K562 (cell line): Measurements from ENCODE around the gene TXNIP. TPM values are rescaled to one million over a fixed set of nuclear protein-coding genes. Genes with fewer than 3 reads are reported as not detected.
A peak's percentile ranks its signal among the peaks of the same experiment; 100 is the strongest.

ENCODE experiments used
- FOXJ2 ChIP-seq: fragments of 200-800 bp; sonication (Bioruptor generic); IDR thresholded peaks from 2 replicates; pipeline ENCODE4 v1.6.1; 2016; ENCODE audit warnings: missing genetic modification characterization, missing compliant biosample characterization
- HDAC6 ChIP-seq: IDR thresholded peaks from 2 replicates; pipeline ENCODE4 v1.6.1; 2012; ENCODE audit warnings: low read depth, mild to moderate bottlenecking, control low read depth, inconsistent platforms, low read length, moderate library complexity
- HES1 ChIP-seq: fragments of 450-650 bp; IDR thresholded peaks from 2 replicates; pipeline ENCODE4 v1.6.1; 2016; ENCODE audit warnings: low read depth, mild to moderate bottlenecking, moderate library complexity
- JUN ChIP-seq, 2 experiments: sonication (generic) in 1 of 2; formaldehyde crosslinking in 1 of 2; IDR thresholded peaks; 2 replicates each; pipeline versions ENCODE4 v1.6.1 to v1.8.0; 2012 to 2022; ENCODE audit warnings: borderline replicate concordance in 2 of 2, mild to moderate bottlenecking in 2 of 2, improper control_type of control experiment in 1 of 2, low read depth in 1 of 2, low read length in 1 of 2, missing genetic modification reagents in 1 of 2
- JUNB ChIP-seq: fragments of 450-650 bp; formaldehyde crosslinking; conservative IDR thresholded peaks from 2 replicates; pipeline ENCODE4 v1.4.0; 2020; ENCODE audit warnings: mild to moderate bottlenecking
- KAT7 ChIP-seq: sonication (generic); formaldehyde crosslinking; IDR thresholded peaks from 2 replicates; pipeline ENCODE4 v1.8.0; 2022; ENCODE audit warnings: missing genetic modification reagents, mild to moderate bottlenecking, borderline replicate concordance
- MAFG ChIP-seq: fragments of 450-650 bp; conservative IDR thresholded peaks from 2 replicates; pipeline ENCODE4 v1.6.1; 2016; ENCODE audit warnings: missing genetic modification characterization, missing compliant biosample characterization
- PHB ChIP-seq: fragments of 250-450 bp; sonication (Bioruptor Pico); IDR thresholded peaks from 2 replicates; pipeline ENCODE4 v1.5.0; 2021
- PURB ChIP-seq: sonication (generic); formaldehyde crosslinking; IDR thresholded peaks from 2 replicates; pipeline ENCODE4 v1.9.0; 2021; ENCODE audit warnings: low read depth, mild to moderate bottlenecking, missing genetic modification reagents
- RFX7 ChIP-seq: fragments of 250-450 bp; sonication (Bioruptor Pico); IDR thresholded peaks from 2 replicates; pipeline ENCODE4 v1.5.1; 2021; ENCODE audit warnings: mild to moderate bottlenecking
- SPI1 ChIP-seq: IDR thresholded peaks from 2 replicates; pipeline ENCODE4 v1.6.1; 2011; ENCODE audit warnings: low read depth, low read length, control low read depth, borderline replicate concordance
- TCF15 ChIP-seq: fragments of 250-450 bp; sonication (Bioruptor Pico); IDR thresholded peaks from 2 replicates; pipeline ENCODE4 v1.8.0; 2022; ENCODE audit warnings: moderate library complexity, mild to moderate bottlenecking, inconsistent platforms
- TCF7L2 ChIP-seq: fragments of 150-350 bp; IDR thresholded peaks from 2 replicates; pipeline ENCODE4 v1.6.1; 2016; ENCODE audit warnings: low read depth, mild to moderate bottlenecking, low read length, moderate library complexity
- THRB ChIP-seq: fragments of 450-650 bp; formaldehyde crosslinking; conservative IDR thresholded peaks from 2 replicates; pipeline ENCODE4 v1.4.0; 2022; ENCODE audit warnings: mild to moderate bottlenecking, missing genetic modification characterization
- ZEB2 ChIP-seq: fragments of 450-650 bp; IDR thresholded peaks from 2 replicates; pipeline ENCODE4 v1.6.1; 2016
- ZSCAN32 ChIP-seq: fragments of 450-650 bp; formaldehyde crosslinking; IDR thresholded peaks from 2 replicates; pipeline ENCODE4 v1.4.0; 2020; ENCODE audit warnings: mild to moderate bottlenecking, moderate library complexity
- polyA plus RNA-seq, 8 experiments: library from polyadenylated mRNA; depleted of rRNA in 4 of 8; stranded (reverse) in 5 of 8; unstranded in 3 of 8; fragments of >200 nt; fragmentation: Nextera tagmentation in 2 of 8; fragmentation: Illumina TruSeq in 1 of 8; extraction: Ambion mirVana in 2 of 8; extraction: Trizol in 1 of 8; gene quantifications; 2 replicates each; pipeline versions ENCODE4 v1.2.1 to v1.2.3, GENCODE V29; 2011 to 2014; ENCODE audit warnings: inconsistent platforms in 1 of 8, missing spikeins in 1 of 8
- total RNA-seq, 7 experiments: library from RNA; depleted of rRNA in 6 of 7; stranded (reverse); fragments of >200 nt in 6 of 7; fragmentation: Illumina TruSeq in 2 of 7; extraction: Trizol in 2 of 7; gene quantifications; 2 replicates each; pipeline versions ENCODE4 v1.2.1 to v1.2.3, GENCODE V29; 2011 to 2021; ENCODE audit warnings: low replicate concordance in 1 of 7
- TF ChIP-seq, protein P1 (sequence below): fragments of 450-650 bp; IDR thresholded peaks from 2 replicates; pipeline ENCODE4 v1.6.1; 2016
- TF ChIP-seq, protein P2 (sequence below): fragments of 250-450 bp; sonication (Bioruptor Pico); IDR thresholded peaks from 2 replicates; pipeline ENCODE4 v1.4.0; 2020

Gene TXNIP
- total and polyA plus RNA-seq, 9 of the 15 experiments (the other 6 are each of a cell fraction or from before 2014, with no cell fraction given) = 120 to 499 (median 257) TPM

DNA sequence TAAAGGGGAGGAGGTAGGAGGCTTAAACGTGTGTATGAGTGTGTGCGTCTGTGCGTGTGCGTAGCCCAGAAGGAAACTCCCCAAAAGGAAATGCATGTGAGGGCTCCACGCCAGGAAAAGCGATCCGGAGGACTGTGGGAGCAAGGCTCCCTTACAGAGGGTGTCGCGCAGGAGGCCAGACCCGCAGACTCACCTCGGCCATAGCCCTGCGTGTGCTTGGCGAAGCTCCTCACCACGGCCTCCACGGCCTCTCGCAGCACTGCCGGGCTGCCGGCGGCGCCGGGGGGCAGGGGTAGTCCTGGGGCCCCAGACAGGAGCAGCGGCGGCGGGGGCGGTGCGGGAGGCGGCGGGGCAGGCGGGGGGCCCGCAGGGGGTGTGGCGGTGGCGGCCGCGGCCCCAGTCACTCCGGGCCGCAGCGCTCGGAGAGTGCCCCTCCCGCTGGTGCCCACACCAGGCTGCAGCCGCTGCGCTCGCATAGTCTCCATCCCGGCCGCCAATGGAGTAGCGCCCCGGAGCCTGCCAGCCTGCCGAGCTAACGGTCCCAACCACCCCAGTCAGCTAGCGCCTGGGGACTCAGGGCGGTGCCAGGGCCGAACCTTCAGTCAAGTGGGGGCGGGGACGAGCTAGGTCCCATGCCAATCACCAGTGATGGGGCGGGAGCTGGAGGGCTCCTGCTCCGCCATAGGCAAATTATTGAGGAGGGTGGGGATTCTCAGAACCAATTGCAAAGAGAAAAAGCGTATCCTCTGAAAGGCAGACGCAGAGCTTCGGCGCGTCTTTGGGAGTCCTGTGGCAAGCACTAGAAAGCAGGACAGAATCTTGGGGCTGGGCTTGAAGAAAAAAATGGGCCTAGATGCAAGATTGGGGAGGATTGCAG lies 38.7 kb downstream of the TXNIP start, which contains the start of gene LIX1L (continued):
- TF ChIP-seq, protein P1, sequence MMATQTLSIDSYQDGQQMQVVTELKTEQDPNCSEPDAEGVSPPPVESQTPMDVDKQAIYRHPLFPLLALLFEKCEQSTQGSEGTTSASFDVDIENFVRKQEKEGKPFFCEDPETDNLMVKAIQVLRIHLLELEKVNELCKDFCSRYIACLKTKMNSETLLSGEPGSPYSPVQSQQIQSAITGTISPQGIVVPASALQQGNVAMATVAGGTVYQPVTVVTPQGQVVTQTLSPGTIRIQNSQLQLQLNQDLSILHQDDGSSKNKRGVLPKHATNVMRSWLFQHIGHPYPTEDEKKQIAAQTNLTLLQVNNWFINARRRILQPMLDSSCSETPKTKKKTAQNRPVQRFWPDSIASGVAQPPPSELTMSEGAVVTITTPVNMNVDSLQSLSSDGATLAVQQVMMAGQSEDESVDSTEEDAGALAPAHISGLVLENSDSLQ = peak; percentile 99
- TF ChIP-seq, protein P2, sequence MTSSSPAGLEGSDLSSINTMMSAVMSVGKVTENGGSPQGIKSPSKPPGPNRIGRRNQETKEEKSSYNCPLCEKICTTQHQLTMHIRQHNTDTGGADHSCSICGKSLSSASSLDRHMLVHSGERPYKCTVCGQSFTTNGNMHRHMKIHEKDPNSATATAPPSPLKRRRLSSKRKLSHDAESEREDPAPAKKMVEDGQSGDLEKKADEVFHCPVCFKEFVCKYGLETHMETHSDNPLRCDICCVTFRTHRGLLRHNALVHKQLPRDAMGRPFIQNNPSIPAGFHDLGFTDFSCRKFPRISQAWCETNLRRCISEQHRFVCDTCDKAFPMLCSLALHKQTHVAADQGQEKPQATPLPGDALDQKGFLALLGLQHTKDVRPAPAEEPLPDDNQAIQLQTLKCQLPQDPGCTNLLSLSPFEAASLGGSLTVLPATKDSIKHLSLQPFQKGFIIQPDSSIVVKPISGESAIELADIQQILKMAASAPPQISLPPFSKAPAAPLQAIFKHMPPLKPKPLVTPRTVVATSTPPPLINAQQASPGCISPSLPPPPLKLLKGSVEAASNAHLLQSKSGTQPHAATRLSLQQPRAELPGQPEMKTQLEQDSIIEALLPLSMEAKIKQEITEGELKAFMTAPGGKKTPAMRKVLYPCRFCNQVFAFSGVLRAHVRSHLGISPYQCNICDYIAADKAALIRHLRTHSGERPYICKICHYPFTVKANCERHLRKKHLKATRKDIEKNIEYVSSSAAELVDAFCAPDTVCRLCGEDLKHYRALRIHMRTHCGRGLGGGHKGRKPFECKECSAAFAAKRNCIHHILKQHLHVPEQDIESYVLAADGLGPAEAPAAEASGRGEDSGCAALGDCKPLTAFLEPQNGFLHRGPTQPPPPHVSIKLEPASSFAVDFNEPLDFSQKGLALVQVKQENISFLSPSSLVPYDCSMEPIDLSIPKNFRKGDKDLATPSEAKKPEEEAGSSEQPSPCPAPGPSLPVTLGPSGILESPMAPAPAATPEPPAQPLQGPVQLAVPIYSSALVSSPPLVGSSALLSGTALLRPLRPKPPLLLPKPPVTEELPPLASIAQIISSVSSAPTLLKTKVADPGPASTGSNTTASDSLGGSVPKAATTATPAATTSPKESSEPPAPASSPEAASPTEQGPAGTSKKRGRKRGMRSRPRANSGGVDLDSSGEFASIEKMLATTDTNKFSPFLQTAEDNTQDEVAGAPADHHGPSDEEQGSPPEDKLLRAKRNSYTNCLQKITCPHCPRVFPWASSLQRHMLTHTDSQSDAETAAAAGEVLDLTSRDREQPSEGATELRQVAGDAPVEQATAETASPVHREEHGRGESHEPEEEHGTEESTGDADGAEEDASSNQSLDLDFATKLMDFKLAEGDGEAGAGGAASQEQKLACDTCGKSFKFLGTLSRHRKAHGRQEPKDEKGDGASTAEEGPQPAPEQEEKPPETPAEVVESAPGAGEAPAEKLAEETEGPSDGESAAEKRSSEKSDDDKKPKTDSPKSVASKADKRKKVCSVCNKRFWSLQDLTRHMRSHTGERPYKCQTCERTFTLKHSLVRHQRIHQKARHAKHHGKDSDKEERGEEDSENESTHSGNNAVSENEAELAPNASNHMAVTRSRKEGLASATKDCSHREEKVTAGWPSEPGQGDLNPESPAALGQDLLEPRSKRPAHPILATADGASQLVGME = no peak
- TF ChIP-seq JUN (IDR thresholded peaks at IDR 0.05; ENCODE audit: borderline replicate concordance, low read depth, low read length) = no peak
- no peak for TF ChIP-seq JUN (CRISPR knock-in tag; IDR thresholded peaks at IDR 0.05; ENCODE audit: borderline replicate concordance)
- TF ChIP-seq RFX7 (CRISPR knock-in tag) = no peak
- TF ChIP-seq ZEB2 = no peak
- no peak for TF ChIP-seq HDAC6
- no peak for TF ChIP-seq PURB (CRISPR knock-in tag)
- TF ChIP-seq TCF15 (CRISPR knock-in tag) = no peak
- TF ChIP-seq MAFG (tag) = no peak
- TF ChIP-seq TCF7L2 = no peak
- peak; percentile 5; the same call in 1 of the 2 replicates for TF ChIP-seq FOXJ2 (tag)
- no peak for TF ChIP-seq JUNB (CRISPR knock-in tag)
- TF ChIP-seq SPI1 = no peak
- TF ChIP-seq THRB (CRISPR knock-in tag) = no peak
- TF ChIP-seq ZSCAN32 (CRISPR knock-in tag) = 0 out of 2 replicates have a peak, but pooled peaks have one; percentile 29
- TF ChIP-seq HES1 = no peak
- TF ChIP-seq PHB = no peak
- TF ChIP-seq KAT7 = 0 out of 2 replicates have a peak, but pooled peaks have one; percentile 51
